GM18502 (cell line): ENCODE data around the gene TNNT1.
"Not testable (repeated sequence)": the region's sequence is repeated elsewhere in the genome, so short reads cannot be mapped to it uniquely, and the experiment has no call there.

Experiments used
- ATAC-seq: cut with Tn5 transposase; IDR thresholded peaks from one replicate; pipeline ENCODE4 v1.9.1; 2021; ENCODE audit warnings: mild to moderate bottlenecking; ENCODE audit not compliant: unreplicated experiment, poor library complexity

TNNT1 gene

GRCh38 chr19:55112777-55113569 lies 36.0 kb downstream of the TNNT1 start:
- no peak for ATAC-seq

GRCh38 chr19:55112246-55112776 lies 36.7 kb downstream of the TNNT1 start:
- no peak for ATAC-seq

GRCh38 chr19:55111238-55111831 lies 37.7 kb downstream of the TNNT1 start:
- ATAC-seq = no peak

GRCh38 chr19:55109527-55110291 lies 39.3 kb downstream of the TNNT1 start:
- ATAC-seq = no peak

- not testable (repeated sequence) for ATAC-seq
These were observed 41.8 kb downstream of the TNNT1 start for GRCh38 chr19:55107252-55107651.

- no peak for ATAC-seq
These were observed 42.4 kb downstream of the TNNT1 start for GRCh38 chr19:55106591-55106990.

GRCh38 chr19:55105237-55105636 lies 43.8 kb downstream of the TNNT1 start:
- no peak for ATAC-seq

- no peak for ATAC-seq
These were observed 45.8 kb downstream of the TNNT1 start for GRCh38 chr19:55103190-55103589.

GRCh38 chr19:55101261-55101660 lies 47.7 kb downstream of the TNNT1 start:
- ATAC-seq = no peak

- no peak for ATAC-seq
These were observed 49.2 kb downstream of the TNNT1 start for GRCh38 chr19:55099557-55100506.

- no peak for ATAC-seq
These were observed 50.1 kb downstream of the TNNT1 start for GRCh38 chr19:55098716-55099556.

- no peak for ATAC-seq
These were observed 50.9 kb downstream of the TNNT1 start for GRCh38 chr19:55097864-55098715.

GRCh38 chr19:55096061-55096701 lies 52.8 kb downstream of the TNNT1 start:
- ATAC-seq = no peak

- no peak for ATAC-seq
These were observed 53.5 kb downstream of the TNNT1 start for GRCh38 chr19:55095260-55096060.

GRCh38 chr19:55094456-55095259 lies 54.3 kb downstream of the TNNT1 start:
- ATAC-seq = no peak
